ENCODE results near the gene RNF34.

RNF34 gene

GRCh38 chr12:121441555-121441954, 41.6 kb downstream of the RNF34 start:
- no peak for DNase-seq

GRCh38 chr12:121442028-121442948, 42.4 kb downstream of the RNF34 start:
- no peak for DNase-seq

GRCh38 chr12:121443193-121443870, 43.4 kb downstream of the RNF34 start:
- no peak for DNase-seq

- DNase-seq = no peak
These were observed 44.3 kb downstream of the RNF34 start for GRCh38 chr12:121443911-121444841.

- DNase-seq = no peak
These were observed 44.9 kb downstream of the RNF34 start for GRCh38 chr12:121444842-121445202.

- no peak for DNase-seq
These were observed 46.8 kb downstream of the RNF34 start for GRCh38 chr12:121446750-121447149.

- no peak for DNase-seq
These were observed 48.9 kb downstream of the RNF34 start for GRCh38 chr12:121448771-121449315.

GRCh38 chr12:121451961-121452339, 52.0 kb downstream of the RNF34 start:
- no peak for DNase-seq

GRCh38 chr12:121452340-121452984, 52.5 kb downstream of the RNF34 start:
- DNase-seq = no peak

GRCh38 chr12:121452985-121453360, 53.1 kb downstream of the RNF34 start:
- no peak for DNase-seq

GRCh38 chr12:121453629-121454028, 53.7 kb downstream of the RNF34 start:
- no peak for DNase-seq

- no peak for DNase-seq
These were observed 55.0 kb downstream of the RNF34 start for GRCh38 chr12:121454921-121455320.

- DNase-seq = no peak
These were observed 56.0 kb downstream of the RNF34 start for GRCh38 chr12:121455766-121456420.

- DNase-seq = no peak
These were observed 56.6 kb downstream of the RNF34 start for GRCh38 chr12:121456551-121456950.

- DNase-seq = no peak
These were observed 61.1 kb downstream of the RNF34 start for GRCh38 chr12:121461048-121461447.

- no peak for DNase-seq
These were observed 64.4 kb downstream of the RNF34 start for GRCh38 chr12:121464331-121464730.

GRCh38 chr12:121465921-121466793, 66.2 kb downstream of the RNF34 start:
- no peak for DNase-seq

GRCh38 chr12:121466794-121467637, 67.1 kb downstream of the RNF34 start:
- no peak for DNase-seq

GRCh38 chr12:121467638-121468498, 68.0 kb downstream of the RNF34 start:
- no peak for DNase-seq
